Panc1 (cell line): ENCODE data around the gene TBC1D2. TPM values are rescaled to one million over a fixed set of nuclear protein-coding genes. Genes with fewer than 3 reads are reported as not detected.

Source experiments
- ATAC-seq: fragments of 200-7000 bp; cut with Tn5 transposase; 2 replicates; pipeline ENCODE4 v1.9.1; 2020; ENCODE audit warnings: mild to moderate bottlenecking, moderate library complexity
- BruUV-seq: library from RNA; stranded (reverse); fragments of 400-500 nt; replicated peaks from 2 replicates; lab custom pipeline; 2021; lab: Mats Ljungman, UMichigan
- CTCF ChIA-PET: fragments of 300-600 bp; sonication (Branson Sonifier 250); formaldehyde crosslinking; loops from one replicate; lab custom pipeline; 2022; ENCODE audit warnings: antibody characterized with exemption; lab: Charles Lee
- POLR2A ChIA-PET: fragments of 300-600 bp; sonication (Branson Sonifier 250); formaldehyde crosslinking; loops from one replicate; lab custom pipeline; 2022; ENCODE audit warnings: antibody characterized with exemption; lab: Charles Lee
- DNase-seq: peaks from one replicate; pipeline ENCODE4 v3.0.0-alpha.2; 2010; ENCODE audit warnings: low read depth, low spot score
- H3K27ac ChIP-seq: 2 replicates; pipeline ENCODE4 v1.5.1; 2011; ENCODE audit warnings: mild to moderate bottlenecking, low read length, inconsistent platforms
- H3K27me3 ChIP-seq: fragments of 200-500 bp; sonication (Bioruptor generic); 2 replicates; pipeline ENCODE4 v1.6.0; 2014; ENCODE audit warnings: low read length, inconsistent platforms; ENCODE audit not compliant: control insufficient read depth, insufficient read depth
- H3K36me3 ChIP-seq: fragments of 200-500 bp; sonication (Bioruptor generic); 2 replicates; pipeline ENCODE4 v1.5.1; 2014; ENCODE audit warnings: inconsistent platforms, mild to moderate bottlenecking, low read length, moderate library complexity; ENCODE audit not compliant: control insufficient read depth, insufficient read depth
- H3K4me1 ChIP-seq: 2 replicates; pipeline ENCODE4 v1.5.1; 2011; ENCODE audit warnings: inconsistent platforms, mild to moderate bottlenecking, low read length, moderate library complexity; ENCODE audit not compliant: control insufficient read depth, insufficient read depth
- H3K4me3 ChIP-seq, 2 experiments: 2 replicates each; pipeline ENCODE4 v1.5.1; 2011 to 2012; ENCODE audit warnings: low read depth in 2 of 2, low read length in 2 of 2, mild to moderate bottlenecking in 2 of 2, inconsistent platforms in 1 of 2, moderate library complexity in 1 of 2
- H3K9me3 ChIP-seq: fragments of 200-500 bp; sonication (Bioruptor generic); 2 replicates; pipeline ENCODE4 v1.5.1; 2014; ENCODE audit warnings: low read depth, mild to moderate bottlenecking, inconsistent platforms, low read length, moderate library complexity; ENCODE audit not compliant: control insufficient read depth, insufficient read depth
- CTCF ChIP-seq: fragments of 450-650 bp; IDR thresholded peaks from 2 replicates; pipeline ENCODE4 v1.5.1; 2017; ENCODE audit warnings: mild to moderate bottlenecking
- POLR2AphosphoS5 ChIP-seq: IDR thresholded peaks from 2 replicates; pipeline ENCODE4 v1.6.1; 2012; ENCODE audit warnings: mild to moderate bottlenecking, low read depth, low read length, moderate library complexity
- SIN3A ChIP-seq: IDR thresholded peaks from 2 replicates; pipeline ENCODE4 v1.6.1; 2012; ENCODE audit warnings: low read depth, mild to moderate bottlenecking, low read length, moderate library complexity, borderline replicate concordance; ENCODE audit not compliant: insufficient read depth
- TCF7L2 ChIP-seq: IDR thresholded peaks from 2 replicates; pipeline ENCODE4 v1.6.1; 2011; ENCODE audit warnings: mild to moderate bottlenecking, low read depth, low read length, inconsistent platforms
- in situ Hi-C: cut with HindIII; loops from 2 replicates; pipeline ENCODE4 v1.10.0; 2016; ENCODE audit warnings: low sequenced_read_pairs, low pct_unique_long_range_greater_than_20kb
- intact Hi-C: fragments of 100-400 bp; cut with micrococcal nuclease; formaldehyde crosslinking; loops from one replicate; pipeline ENCODE4 v1.10.0; 2022; ENCODE audit not compliant: unreplicated experiment
- total RNA-seq: library from RNA; stranded (reverse); gene quantifications from one replicate; pipeline ENCODE4 v1.2.1, GENCODE V29; 2021; ENCODE audit not compliant: unreplicated experiment
- TF ChIP-seq, protein P1 (sequence below), 2 experiments: IDR thresholded peaks; 2 replicates each; pipeline ENCODE4 v1.6.1; 2011 to 2012; ENCODE audit warnings: low read depth in 2 of 2, control low read depth in 1 of 2, low read length in 1 of 2, mild to moderate bottlenecking in 1 of 2, moderate library complexity in 1 of 2; ENCODE audit not compliant: insufficient read depth in 1 of 2

Gene TBC1D2
- total RNA-seq, 1 experiment from 2014 or later = 2.4 TPM

GRCh38 chr9:98185021-98185567 is 70.4 kb downstream of the TBC1D2 start:
- no peak for TF ChIP-seq CTCF
- TF ChIP-seq SIN3A = no peak
- no TSS peak for BruUV-seq
- Histone ChIP-seq H3K4me1 (no peaks in the 10 kb centered on the region), H3K4me3 (no peak overlapping the region), H3K27me3 (no peaks in the 10 kb centered on the region), H3K9me3 (no peaks in the 10 kb centered on the region), H3K36me3 (no peaks in the 10 kb centered on the region), H3K27ac (no peak overlapping the region)
- DNase-seq (no peak), ATAC-seq (no peak)
- intact Hi-C loops (no loop called here), in situ Hi-C loops (no loop called here)
- CTCF ChIA-PET = no interaction called here
- POLR2A ChIA-PET = no interaction called here

DNA sequence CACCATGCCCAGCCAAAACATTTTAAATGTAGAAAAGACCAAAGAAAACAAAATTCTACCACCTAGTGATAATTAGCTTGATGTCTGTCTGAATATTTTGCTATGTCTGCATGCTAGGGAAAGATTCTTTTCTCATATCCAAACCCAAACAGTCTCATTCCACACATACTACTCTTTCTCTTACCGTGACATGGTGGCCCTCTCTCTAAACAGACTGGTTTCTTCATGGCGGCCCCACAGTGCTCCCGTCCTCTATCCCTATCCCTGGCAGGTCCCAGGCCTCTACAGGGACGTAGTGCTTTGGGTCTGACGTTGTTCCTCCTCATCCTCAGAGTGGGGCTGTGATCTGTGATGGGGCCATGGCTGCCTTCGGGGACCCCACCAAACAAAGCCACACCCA is 71.1 kb downstream of the TBC1D2 start:
- Histone ChIP-seq H3K4me3 (no peak overlapping the region), H3K27ac (no peak overlapping the region), H3K36me3 (no peaks in the 10 kb centered on the region), H3K9me3 (no peaks in the 10 kb centered on the region), H3K27me3 (no peaks in the 10 kb centered on the region), H3K4me1 (no peaks in the 10 kb centered on the region)
- TF ChIP-seq SIN3A = no peak
- CTCF ChIA-PET = no interaction called here
- intact Hi-C loops = no loop called here
- ATAC-seq (no peak), DNase-seq (no peak)
- BruUV-seq = no TSS peak
- POLR2A ChIA-PET = no interaction called here
- in situ Hi-C loops = no loop called here

DNA sequence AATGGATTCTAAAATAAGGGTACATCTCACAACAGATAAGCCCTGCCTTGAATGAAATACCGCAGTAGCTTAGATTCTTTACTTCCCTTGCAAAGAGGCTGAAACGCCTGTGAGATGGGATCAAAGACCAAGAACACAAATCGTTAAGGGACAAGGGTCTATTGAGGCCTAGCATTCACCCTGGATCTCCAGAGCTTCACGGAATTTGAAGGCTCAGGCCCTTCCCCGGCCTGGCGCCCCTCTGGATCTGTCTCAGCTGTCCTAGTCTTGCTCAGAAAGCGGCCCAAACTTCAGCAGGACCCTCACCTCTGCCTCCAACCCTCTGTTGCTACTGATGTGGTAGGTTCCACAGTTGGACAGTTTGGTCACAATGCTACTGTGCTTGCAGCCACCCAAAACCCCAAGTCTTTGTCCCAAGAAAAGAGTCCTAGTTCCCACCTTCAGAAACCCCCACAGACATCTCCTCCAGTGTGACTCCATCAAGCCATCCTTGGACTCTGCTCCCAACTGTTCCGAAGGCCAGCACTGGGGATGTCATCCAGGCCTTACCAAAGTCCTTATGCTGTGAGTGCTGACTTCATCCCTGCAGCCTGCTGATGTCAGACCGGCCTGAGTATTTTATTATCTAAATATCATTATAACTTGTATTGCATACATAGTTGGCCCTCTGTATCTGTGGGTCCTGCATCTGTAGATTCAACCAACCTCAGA is 72.4 kb downstream of the TBC1D2 start:
- no peak for DNase-seq
- H3K36me3 ChIP-seq = no peaks in the 10 kb centered on the region
- intact Hi-C loops = no loop called here
- ChIA-PET POLR2A (no interaction called here), CTCF (no interaction called here)
- no peak for ATAC-seq
- H3K9me3 ChIP-seq = no peaks in the 10 kb centered on the region
- H3K4me1 ChIP-seq = no peaks in the 10 kb centered on the region
- TF ChIP-seq CTCF (no peak), SIN3A (no peak), POLR2AphosphoS5 (no peak), TCF7L2 (no peak)
- TF ChIP-seq, protein P1, sequence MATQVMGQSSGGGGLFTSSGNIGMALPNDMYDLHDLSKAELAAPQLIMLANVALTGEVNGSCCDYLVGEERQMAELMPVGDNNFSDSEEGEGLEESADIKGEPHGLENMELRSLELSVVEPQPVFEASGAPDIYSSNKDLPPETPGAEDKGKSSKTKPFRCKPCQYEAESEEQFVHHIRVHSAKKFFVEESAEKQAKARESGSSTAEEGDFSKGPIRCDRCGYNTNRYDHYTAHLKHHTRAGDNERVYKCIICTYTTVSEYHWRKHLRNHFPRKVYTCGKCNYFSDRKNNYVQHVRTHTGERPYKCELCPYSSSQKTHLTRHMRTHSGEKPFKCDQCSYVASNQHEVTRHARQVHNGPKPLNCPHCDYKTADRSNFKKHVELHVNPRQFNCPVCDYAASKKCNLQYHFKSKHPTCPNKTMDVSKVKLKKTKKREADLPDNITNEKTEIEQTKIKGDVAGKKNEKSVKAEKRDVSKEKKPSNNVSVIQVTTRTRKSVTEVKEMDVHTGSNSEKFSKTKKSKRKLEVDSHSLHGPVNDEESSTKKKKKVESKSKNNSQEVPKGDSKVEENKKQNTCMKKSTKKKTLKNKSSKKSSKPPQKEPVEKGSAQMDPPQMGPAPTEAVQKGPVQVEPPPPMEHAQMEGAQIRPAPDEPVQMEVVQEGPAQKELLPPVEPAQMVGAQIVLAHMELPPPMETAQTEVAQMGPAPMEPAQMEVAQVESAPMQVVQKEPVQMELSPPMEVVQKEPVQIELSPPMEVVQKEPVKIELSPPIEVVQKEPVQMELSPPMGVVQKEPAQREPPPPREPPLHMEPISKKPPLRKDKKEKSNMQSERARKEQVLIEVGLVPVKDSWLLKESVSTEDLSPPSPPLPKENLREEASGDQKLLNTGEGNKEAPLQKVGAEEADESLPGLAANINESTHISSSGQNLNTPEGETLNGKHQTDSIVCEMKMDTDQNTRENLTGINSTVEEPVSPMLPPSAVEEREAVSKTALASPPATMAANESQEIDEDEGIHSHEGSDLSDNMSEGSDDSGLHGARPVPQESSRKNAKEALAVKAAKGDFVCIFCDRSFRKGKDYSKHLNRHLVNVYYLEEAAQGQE (IDR thresholded peaks at IDR 0.05; ENCODE audit: insufficient read depth in 1 of 2, low read depth in 2 of 2, low read length in 1 of 2) = no peak
- no peak overlapping the region for H3K4me3 ChIP-seq
- H3K27ac ChIP-seq = no peak overlapping the region
- no peaks in the 10 kb centered on the region for H3K27me3 ChIP-seq
- BruUV-seq = no TSS peak
- in situ Hi-C loops = no loop called here
